Activated CD8-positive, alpha-beta memory T cell treated with anti-CD3 and anti-CD28 coated beads, Interleukin-2, amount 50 U/mL, for 4 hours (primary cell): Measurements from ENCODE around the gene ASGR2.

Experiments used
- DNase-seq: peaks from one replicate; pipeline ENCODE4 v3.0.0-alpha.2; 2020

Gene ASGR2

DNA sequence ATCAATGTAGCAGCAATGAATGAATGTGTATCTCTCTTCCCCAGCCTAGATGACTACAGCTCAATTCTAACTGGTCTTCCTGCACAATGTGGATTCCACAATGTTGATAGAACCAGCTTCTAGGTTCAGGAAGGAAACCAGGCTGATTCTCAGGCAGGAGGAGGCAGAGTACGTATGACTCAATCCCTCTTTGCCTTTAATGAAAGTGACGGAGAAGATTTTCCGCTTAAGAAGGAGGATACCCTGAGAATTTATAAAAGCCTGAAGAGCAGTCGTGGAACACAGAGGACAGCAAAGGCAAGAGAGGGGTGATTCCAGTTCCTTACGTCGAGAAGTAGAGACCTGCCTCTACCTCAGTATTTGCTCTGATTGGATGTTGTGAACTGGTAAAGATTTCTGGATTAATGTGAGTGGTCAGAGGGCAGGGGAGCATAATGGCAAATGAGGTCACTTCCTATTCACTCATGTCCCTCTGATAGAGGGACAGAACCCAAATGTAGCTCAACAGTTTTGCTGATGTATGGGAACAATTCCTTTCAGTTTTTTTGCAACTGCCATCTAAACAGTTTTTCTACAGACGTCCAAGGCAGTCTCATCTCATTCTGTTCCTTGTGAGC lies 55.7 kb downstream of the ASGR2 start:
- no peak for DNase-seq

DNA sequence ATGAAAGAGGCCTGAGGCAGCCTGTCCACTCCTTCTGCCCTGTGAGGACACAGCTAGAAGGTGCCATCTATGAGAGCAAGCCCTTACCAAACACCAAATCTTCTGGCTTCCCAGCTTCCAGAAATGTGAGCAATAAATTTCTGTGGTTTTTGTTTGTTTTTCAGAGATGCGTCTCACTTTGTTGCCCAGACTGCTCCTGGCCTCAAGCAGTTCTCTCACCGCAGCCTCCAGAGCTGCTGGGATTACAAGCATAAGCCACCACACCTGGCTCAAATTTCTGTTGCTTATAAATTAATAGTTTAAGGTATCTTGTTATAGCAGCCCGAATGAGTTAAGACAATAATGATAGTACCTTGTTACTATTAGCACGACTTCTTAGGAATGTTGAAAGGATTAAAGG lies 58.2 kb downstream of the ASGR2 start:
- no peak for DNase-seq
